RPMI8226 (cell line): ENCODE results near the gene MTMR6.
A peak's percentile ranks its signal among the peaks of the same experiment; 100 is the strongest.
"Not testable (repeated sequence)": the region's sequence is repeated elsewhere in the genome, so short reads cannot be mapped to it uniquely, and the experiment has no call there.

ENCODE experiments used
- DNase-seq: peaks from one replicate; pipeline ENCODE4 v3.0.0-alpha.2; 2015

The MTMR6 gene

GRCh38 chr13:25286969-25287961, at the start of gene MTMR6:
MTMR6 (minus strand) TSS chr13:25287488; CDS start chr13:25287247, 241 bp downstream.
- DNase-seq, result peak; percentile 88

- no peak for DNase-seq
Observed at GRCh38 chr13:25335856-25336255, 48.6 kb upstream of the MTMR6 start.

- no peak for DNase-seq
Observed at GRCh38 chr13:25330541-25330940, 43.3 kb upstream of the MTMR6 start.

GRCh38 chr13:25329706-25330105, 42.4 kb upstream of the MTMR6 start:
- no peak for DNase-seq

GRCh38 chr13:25324100-25324499, 36.8 kb upstream of the MTMR6 start:
- no peak for DNase-seq

GRCh38 chr13:25319771-25320170, 32.5 kb upstream of the MTMR6 start:
- DNase-seq, result no peak

GRCh38 chr13:25318946-25319345, 31.7 kb upstream of the MTMR6 start:
- not testable (repeated sequence) for DNase-seq

- DNase-seq, result no peak
Observed at GRCh38 chr13:25310891-25311290, 23.6 kb upstream of the MTMR6 start.

GRCh38 chr13:25306671-25307464, 19.6 kb upstream of the MTMR6 start:
- DNase-seq, result no peak

GRCh38 chr13:25302121-25302520, 14.8 kb upstream of the MTMR6 start:
- no peak for DNase-seq

- DNase-seq, result peak; percentile 94
Observed at GRCh38 chr13:25301347-25302113, 14.2 kb upstream of the MTMR6 start, which contains the start of gene NUP58. NUP58 (plus strand) TSS chr13:25301625; CDS start chr13:25301774, 149 bp downstream.

GRCh38 chr13:25300861-25301346, 13.6 kb upstream of the MTMR6 start:
- DNase-seq, result no peak

- no peak for DNase-seq
Observed at GRCh38 chr13:25295701-25296100, 8.4 kb upstream of the MTMR6 start.

- no peak for DNase-seq
Observed at GRCh38 chr13:25295228-25295627, 7.9 kb upstream of the MTMR6 start.

- DNase-seq, result peak; percentile 88
Observed at GRCh38 chr13:25292301-25292700, 5.0 kb upstream of the MTMR6 start.

- no peak for DNase-seq
Observed at GRCh38 chr13:25291691-25292090, 4.4 kb upstream of the MTMR6 start.

- no peak for DNase-seq
Observed at GRCh38 chr13:25288966-25289365, 1.7 kb upstream of the MTMR6 start.

GRCh38 chr13:25286308-25286968, 850 bp downstream of the MTMR6 start:
- DNase-seq, result peak; percentile 66

- no peak for DNase-seq
Observed at GRCh38 chr13:25281935-25282332, 5.4 kb downstream of the MTMR6 start.

- peak; percentile 69 for DNase-seq
Observed at GRCh38 chr13:25281193-25281934, 5.9 kb downstream of the MTMR6 start.

GRCh38 chr13:25280396-25280795, 6.9 kb downstream of the MTMR6 start:
- DNase-seq, result no peak
